ENCODE results near the gene TMEM254. TPM values are rescaled to one million over a fixed set of nuclear protein-coding genes. Genes with fewer than 3 reads are reported as not detected.

The TMEM254 gene
- total and polyA plus RNA-seq, 12 donors: 5.5 to 10.7 (median 7.7) TPM

DNA sequence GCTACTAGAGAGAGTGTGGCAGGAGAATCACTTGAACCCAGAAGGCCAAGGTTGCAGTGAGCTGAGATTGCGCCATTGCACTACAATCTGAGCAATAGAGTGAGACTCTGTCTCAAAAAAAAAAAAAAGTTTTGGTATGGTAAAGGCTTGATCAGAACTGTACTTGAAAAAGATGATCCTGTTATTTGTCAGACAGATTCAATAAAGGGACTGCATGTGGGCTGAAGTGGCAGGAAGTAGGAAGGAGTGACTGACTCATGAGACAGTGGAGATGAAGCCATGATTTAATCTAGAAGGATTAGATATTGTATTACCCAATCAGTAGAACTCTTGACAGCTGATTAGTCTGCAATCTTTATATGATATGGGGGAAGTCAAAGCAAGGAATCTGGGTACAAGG is 2.7 kb upstream of the TMEM254 start:
- TF ChIP-seq, protein P1, sequence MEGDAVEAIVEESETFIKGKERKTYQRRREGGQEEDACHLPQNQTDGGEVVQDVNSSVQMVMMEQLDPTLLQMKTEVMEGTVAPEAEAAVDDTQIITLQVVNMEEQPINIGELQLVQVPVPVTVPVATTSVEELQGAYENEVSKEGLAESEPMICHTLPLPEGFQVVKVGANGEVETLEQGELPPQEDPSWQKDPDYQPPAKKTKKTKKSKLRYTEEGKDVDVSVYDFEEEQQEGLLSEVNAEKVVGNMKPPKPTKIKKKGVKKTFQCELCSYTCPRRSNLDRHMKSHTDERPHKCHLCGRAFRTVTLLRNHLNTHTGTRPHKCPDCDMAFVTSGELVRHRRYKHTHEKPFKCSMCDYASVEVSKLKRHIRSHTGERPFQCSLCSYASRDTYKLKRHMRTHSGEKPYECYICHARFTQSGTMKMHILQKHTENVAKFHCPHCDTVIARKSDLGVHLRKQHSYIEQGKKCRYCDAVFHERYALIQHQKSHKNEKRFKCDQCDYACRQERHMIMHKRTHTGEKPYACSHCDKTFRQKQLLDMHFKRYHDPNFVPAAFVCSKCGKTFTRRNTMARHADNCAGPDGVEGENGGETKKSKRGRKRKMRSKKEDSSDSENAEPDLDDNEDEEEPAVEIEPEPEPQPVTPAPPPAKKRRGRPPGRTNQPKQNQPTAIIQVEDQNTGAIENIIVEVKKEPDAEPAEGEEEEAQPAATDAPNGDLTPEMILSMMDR (IDR thresholded peaks at IDR 0.05): no peak
- no peak for ATAC-seq
- intact Hi-C loops (cut with DNase I): loop anchor here in 4 of 10 donors (5.0 to 10.0 kb wide), 4 partner anchors 57 to 129 kb away; partner anchors contain the start of genes PLAC9 (in 2 of the 4) and ANXA11 (in 1 of the 4)

DNA sequence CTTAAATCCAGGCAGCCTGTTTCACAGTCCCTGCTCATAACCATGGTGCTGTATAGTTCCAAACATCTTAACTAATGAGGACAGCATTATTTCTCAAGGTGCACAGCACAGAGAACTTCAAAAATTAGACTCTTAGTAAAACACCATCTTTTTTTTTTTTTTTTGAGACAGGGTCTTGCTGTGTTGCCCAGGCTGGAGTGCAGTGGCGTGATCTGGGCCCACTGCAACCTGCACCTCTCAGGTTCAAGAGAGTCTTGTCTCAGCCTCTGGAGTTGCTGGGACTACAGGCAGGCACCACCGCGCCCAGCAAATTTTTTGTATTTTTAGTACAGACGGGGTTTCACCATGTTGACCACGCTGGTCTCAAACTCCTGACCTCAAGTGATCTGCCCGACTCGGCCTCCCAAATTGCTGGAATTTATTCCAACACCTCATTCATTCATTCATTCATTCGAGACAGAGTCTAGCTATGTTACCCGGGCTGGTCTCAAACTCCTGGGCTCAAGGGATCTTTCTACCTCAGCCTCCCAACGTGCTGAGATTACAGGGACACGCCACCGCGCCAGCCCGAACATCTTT is 507 bp upstream of the TMEM254 start:
- H3K4me1 ChIP-seq: peaks cover 2 to 19% (median 16%) of the 10 kb centered on the region in 9 donors
- peak overlapping the region; percentile 90 to 100 (median 96) for H3K27ac ChIP-seq
- peaks cover 0 to 16% (median 5%) of the 10 kb centered on the region in 9 donors for H3K36me3 ChIP-seq
- TF ChIP-seq, protein P1 (IDR thresholded peaks at IDR 0.05): no peak
- intact Hi-C loops (cut with DNase I): loop anchor here in 6 of 10 donors (2.0 to 10.0 kb wide), 5 partner anchors 54 to 127 kb away; partner anchors contain the start of genes PLAC9 (in 4 of the 6) and ANXA11 (in 1 of the 6)
- no peak for DNase-seq
- no peak for ATAC-seq
- WGBS, 2 donors: 38 to 43% methylated on average over 14 of the region's 14 CpGs
- no peaks in the 10 kb centered on the region for H3K27me3 ChIP-seq
- H3K9me3 ChIP-seq: no peaks in the 10 kb centered on the region
- peak overlapping the region; percentile 64 to 96 (median 79) for H3K4me3 ChIP-seq

More for the DNA sequence above, 2.7 kb upstream of the TMEM254 start:
- H3K9me3 ChIP-seq: no peaks in the 10 kb centered on the region
- 98 to 100% methylated on average over 1 of the region's 1 CpG for WGBS, 2 donors
- no peaks in the 10 kb centered on the region for H3K27me3 ChIP-seq
- H3K36me3 ChIP-seq: no peaks in the 10 kb centered on the region
- no peak for DNase-seq
- no peak overlapping the region for H3K4me3 ChIP-seq
- H3K27ac ChIP-seq: no peak overlapping the region
- H3K4me1 ChIP-seq: peaks cover 2 to 19% (median 17%) of the 10 kb centered on the region in 9 donors

DNA sequence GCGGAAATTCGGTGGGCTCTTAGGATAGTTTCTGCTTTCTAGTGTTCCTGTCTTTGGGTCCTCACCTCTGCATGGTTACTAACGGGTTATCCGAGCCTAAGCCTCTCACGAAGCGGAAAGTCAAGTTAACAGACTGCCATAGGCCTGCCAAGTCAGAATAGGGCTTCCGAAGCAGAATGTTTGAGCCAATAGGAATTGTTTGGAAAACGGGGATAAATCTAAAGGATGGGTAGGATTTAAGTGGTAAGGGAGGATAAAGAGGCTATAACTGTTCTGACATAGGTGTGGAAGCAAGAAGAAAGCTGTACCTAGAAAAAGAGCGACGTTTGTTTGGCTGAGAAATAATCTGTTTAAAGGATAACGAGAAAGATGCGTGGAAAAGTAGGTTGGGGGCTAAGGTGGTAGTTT is 851 bp downstream of the TMEM254 start:
- ATAC-seq: no peak
- no peaks in the 10 kb centered on the region for H3K9me3 ChIP-seq
- H3K4me3 ChIP-seq: peak overlapping the region; percentile 64 to 96 (median 79)
- peaks cover 2 to 19% (median 16%) of the 10 kb centered on the region in 9 donors for H3K4me1 ChIP-seq
- peak overlapping the region; percentile 90 to 100 (median 96) for H3K27ac ChIP-seq
- intact Hi-C loops (cut with DNase I): loop anchor here in 6 of 10 donors (2.0 to 10.0 kb wide), 5 partner anchors 53 to 125 kb away; partner anchors contain the start of genes PLAC9 (in 4 of the 6) and ANXA11 (in 1 of the 6)
- H3K36me3 ChIP-seq: peaks cover 0 to 30% (median 8%) of the 10 kb centered on the region in 9 donors
- TF ChIP-seq, protein P1 (IDR thresholded peaks at IDR 0.05): no peak
- WGBS, 2 donors: 3 to 7% methylated on average over 12 of the region's 12 CpGs
- H3K27me3 ChIP-seq: no peaks in the 10 kb centered on the region
- no peak for DNase-seq

DNA sequence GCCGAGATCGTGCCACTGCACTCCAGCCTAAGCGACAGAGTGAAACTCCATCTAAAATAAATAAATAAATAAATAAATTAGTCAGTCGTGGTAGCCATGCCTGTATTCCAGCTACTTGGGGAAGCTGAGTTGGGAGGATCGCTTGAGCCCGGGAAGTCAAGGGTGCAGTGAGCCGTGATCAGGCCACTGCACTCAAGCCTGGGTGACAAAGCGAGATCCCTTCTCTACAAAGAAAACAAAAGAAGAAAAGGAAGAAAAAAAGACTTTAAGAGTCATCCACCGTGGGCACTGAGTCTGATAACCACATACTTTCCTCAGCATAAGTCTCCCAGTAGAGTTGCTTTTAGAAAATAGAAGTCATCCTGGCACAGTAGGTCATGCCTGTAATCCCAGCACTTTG is 2.6 kb downstream of the TMEM254 start:
- no peak overlapping the region for H3K4me3 ChIP-seq
- TF ChIP-seq, protein P1 (IDR thresholded peaks at IDR 0.05): no peak
- H3K4me1 ChIP-seq: peaks cover 2 to 19% (median 16%) of the 10 kb centered on the region in 9 donors
- no peaks in the 10 kb centered on the region for H3K27me3 ChIP-seq
- DNase-seq: no peak
- intact Hi-C loops (cut with DNase I): no loop called here
- no peaks in the 10 kb centered on the region for H3K9me3 ChIP-seq
- ATAC-seq: no peak
- no peak overlapping the region for H3K27ac ChIP-seq
- H3K36me3 ChIP-seq: peaks cover 0 to 45% (median 8%) of the 10 kb centered on the region in 9 donors
- 89 to 92% methylated on average over 9 of the region's 9 CpGs for WGBS, 2 donors
